Hepatocyte (in vitro differentiated cells): ENCODE measurements around the gene EME1. TPM values are rescaled to one million over a fixed set of nuclear protein-coding genes. Genes with fewer than 3 reads are reported as not detected.

ENCODE experiments used
- DNase-seq: peaks from one replicate; pipeline ENCODE4 v3.0.0-alpha.2; 2016; ENCODE audit warnings: low spot score
- H2AFZ ChIP-seq: fragments of 200-600 bp; sonication (generic); 2 replicates; pipeline ENCODE4 v1.6.0; 2016; ENCODE audit warnings: antibody characterized with exemption, mild to moderate bottlenecking
- H3K27ac ChIP-seq: fragments of 200-600 bp; sonication (generic); 2 replicates; pipeline ENCODE4 v1.5.1; 2016; ENCODE audit warnings: mild to moderate bottlenecking
- H3K27me3 ChIP-seq: fragments of 200-600 bp; sonication (generic); 2 replicates; pipeline ENCODE4 v1.6.1; 2016
- H3K36me3 ChIP-seq: fragments of 200-600 bp; sonication (generic); replicated peaks from 2 replicates; pipeline ENCODE4 v1.5.1; 2016; ENCODE audit warnings: low read depth; ENCODE audit not compliant: insufficient read depth
- H3K4me1 ChIP-seq: fragments of 200-600 bp; sonication (generic); 2 replicates; pipeline ENCODE4 v1.5.1; 2016; ENCODE audit warnings: mild to moderate bottlenecking, moderate library complexity; ENCODE audit not compliant: insufficient read depth
- H3K4me2 ChIP-seq: fragments of 200-600 bp; sonication (generic); 2 replicates; pipeline ENCODE4 v1.6.0; 2016
- H3K4me3 ChIP-seq: fragments of 200-600 bp; sonication (generic); 2 replicates; pipeline ENCODE4 v1.5.1; 2016; ENCODE audit warnings: mild to moderate bottlenecking
- H3K79me2 ChIP-seq: fragments of 200-600 bp; sonication (generic); 2 replicates; pipeline ENCODE4 v1.6.0; 2017; ENCODE audit warnings: mild to moderate bottlenecking
- H3K9me2 ChIP-seq: fragments of 200-600 bp; sonication (generic); replicated peaks from 2 replicates; pipeline ENCODE4 v1.6.0; 2017; ENCODE audit warnings: mild to moderate bottlenecking; ENCODE audit not compliant: insufficient read depth
- H3K9me3 ChIP-seq: fragments of 200-600 bp; sonication (generic); 2 replicates; pipeline ENCODE4 v1.5.1; 2016; ENCODE audit warnings: low read depth, mild to moderate bottlenecking
- H4K20me1 ChIP-seq: fragments of 200-600 bp; sonication (generic); 2 replicates; pipeline ENCODE4 v1.6.0; 2016; ENCODE audit warnings: mild to moderate bottlenecking; ENCODE audit not compliant: insufficient read depth, poor library complexity, severe bottlenecking
- CTCF ChIP-seq: fragments of 200-600 bp; sonication (generic); IDR thresholded peaks from 2 replicates; pipeline ENCODE4 v1.5.1; 2016; ENCODE audit warnings: antibody characterized with exemption, mild to moderate bottlenecking; ENCODE audit not compliant: poor library complexity
- EZH2 ChIP-seq: fragments of 200-600 bp; sonication (generic); IDR thresholded peaks from 2 replicates; pipeline ENCODE4 v1.6.1; 2016; ENCODE audit warnings: antibody characterized with exemption, mild to moderate bottlenecking, borderline replicate concordance
- EZH2phosphoT487 ChIP-seq: fragments of 200-600 bp; sonication (generic); IDR thresholded peaks from one replicate; pipeline ENCODE4 v1.6.1; 2018; ENCODE audit warnings: antibody characterized with exemption, mild to moderate bottlenecking, low read depth, moderate library complexity; ENCODE audit not compliant: unreplicated experiment, severe bottlenecking
- WGBS: methylation state at CpG from one replicate; pipeline ENCODE4 v1.1.6; 2016; ENCODE audit warnings: low lambda C conversion rate; ENCODE audit errors: missing lambda C conversion rate; 5-methylcytosine and 5-hydroxymethylcytosine counted together
- polyA plus RNA-seq: library from polyadenylated mRNA; unstranded; fragments of >200 nt; fragmentation: Nextera tagmentation; extraction: Ambion mirVana; gene quantifications from 2 replicates; pipeline ENCODE4 v1.2.1, GENCODE V29; 2016
- total RNA-seq: library from RNA; depleted of rRNA; stranded (reverse); fragments of >200 nt; gene quantifications from 2 replicates; pipeline ENCODE4 v1.2.3, GENCODE V29; 2014

The EME1 gene
- total and polyA plus RNA-seq, 2 experiments from 2014 or later = 2.1 to 5.1 TPM

GRCh38 chr17:50371526-50371925 is 1.5 kb upstream of the EME1 start:
- no peak overlapping the region for H3K4me3 ChIP-seq
- H3K79me2 ChIP-seq = peaks cover 31% of the 10 kb centered on the region
- no peaks in the 10 kb centered on the region for H3K9me3 ChIP-seq
- H3K27ac ChIP-seq = peak overlapping the region; percentile 97
- H3K36me3 ChIP-seq = no peaks in the 10 kb centered on the region
- peaks cover 4% of the 10 kb centered on the region for H3K4me1 ChIP-seq
- no peaks in the 10 kb centered on the region for H3K27me3 ChIP-seq
- no peak overlapping the region for H2AFZ ChIP-seq
- H4K20me1 ChIP-seq = no peaks in the 10 kb centered on the region
- WGBS = 98% methylated on average over 2 of the region's 2 CpGs
- TF ChIP-seq CTCF = no peak
- TF ChIP-seq EZH2phosphoT487 = no peak
- no peak for TF ChIP-seq EZH2
- H3K4me2 ChIP-seq = peak overlapping the region; percentile 86
- DNase-seq = no peak
- H3K9me2 ChIP-seq = no peaks in the 10 kb centered on the region

GRCh38 chr17:50372222-50372757 is 739 bp upstream of the EME1 start:
- peak overlapping the region; percentile 85 for H3K4me3 ChIP-seq
- H3K9me2 ChIP-seq = no peaks in the 10 kb centered on the region
- DNase-seq = no peak
- H3K36me3 ChIP-seq = no peaks in the 10 kb centered on the region
- WGBS = 35% methylated on average over 14 of the region's 14 CpGs
- peaks cover 4% of the 10 kb centered on the region for H3K4me1 ChIP-seq
- H3K79me2 ChIP-seq = peaks cover 31% of the 10 kb centered on the region
- no peaks in the 10 kb centered on the region for H3K9me3 ChIP-seq
- no peak for TF ChIP-seq EZH2phosphoT487
- TF ChIP-seq EZH2 = no peak
- no peak for TF ChIP-seq CTCF
- peak overlapping the region; percentile 97 for H3K27ac ChIP-seq
- H3K4me2 ChIP-seq = peak overlapping the region; percentile 86
- H3K27me3 ChIP-seq = no peaks in the 10 kb centered on the region
- H4K20me1 ChIP-seq = no peaks in the 10 kb centered on the region
- peak overlapping the region; percentile 65 for H2AFZ ChIP-seq

GRCh38 chr17:50373705-50374104 is 676 bp downstream of the EME1 start:
- peaks cover 4% of the 10 kb centered on the region for H3K4me1 ChIP-seq
- peak overlapping the region; percentile 85 for H3K4me3 ChIP-seq

More at GRCh38 chr17:50373705-50374104, 676 bp downstream of the EME1 start:
- peak overlapping the region; percentile 65 for H2AFZ ChIP-seq
- H3K36me3 ChIP-seq = no peaks in the 10 kb centered on the region
- no peaks in the 10 kb centered on the region for H3K27me3 ChIP-seq
- no peaks in the 10 kb centered on the region for H3K9me2 ChIP-seq
- WGBS = 89% methylated on average over 2 of the region's 2 CpGs
- H3K9me3 ChIP-seq = no peaks in the 10 kb centered on the region
- no peaks in the 10 kb centered on the region for H4K20me1 ChIP-seq
- no peak for DNase-seq
- peaks cover 29% of the 10 kb centered on the region for H3K79me2 ChIP-seq
- H3K4me2 ChIP-seq = peak overlapping the region; percentile 86
- TF ChIP-seq EZH2 = no peak
- TF ChIP-seq EZH2phosphoT487 = no peak
- TF ChIP-seq CTCF = no peak
- H3K27ac ChIP-seq = no peak overlapping the region
